ENCODE results near the gene PHKG2.
A peak's percentile ranks its signal among the peaks of the same experiment; 100 is the strongest.

The PHKG2 gene

GRCh38 chr16:30773826-30774225 lies 25.6 kb downstream of the PHKG2 start:
- DNase-seq (ENCODE audit: low read depth in 1 of 2, low spot score in 1 of 2) = no peak

GRCh38 chr16:30774367-30775130 lies 26.3 kb downstream of the PHKG2 start:
- no peak for DNase-seq (ENCODE audit: low read depth in 1 of 2, low spot score in 1 of 2)

- no peak for DNase-seq (ENCODE audit: low read depth in 1 of 2, low spot score in 1 of 2)
These were observed 26.8 kb downstream of the PHKG2 start for GRCh38 chr16:30775131-30775391.

- DNase-seq (ENCODE audit: low read depth in 1 of 2, low spot score in 1 of 2) = peak; percentile 16 to 47
These were observed 27.4 kb downstream of the PHKG2 start for GRCh38 chr16:30775392-30776188.

GRCh38 chr16:30777591-30778297 lies 29.5 kb downstream of the PHKG2 start:
- DNase-seq (ENCODE audit: low read depth in 1 of 2, low spot score in 1 of 2) = no peak

- DNase-seq (ENCODE audit: low read depth in 1 of 2, low spot score in 1 of 2) = no peak
These were observed 30.5 kb downstream of the PHKG2 start for GRCh38 chr16:30778549-30779244.

- DNase-seq (ENCODE audit: low read depth in 1 of 2, low spot score in 1 of 2) = no peak
These were observed 31.4 kb downstream of the PHKG2 start for GRCh38 chr16:30779596-30779995.

- no peak for DNase-seq (ENCODE audit: low read depth in 1 of 2, low spot score in 1 of 2)
These were observed 31.8 kb downstream of the PHKG2 start for GRCh38 chr16:30780021-30780420.

- no peak for DNase-seq (ENCODE audit: low read depth in 1 of 2, low spot score in 1 of 2)
These were observed 32.3 kb downstream of the PHKG2 start for GRCh38 chr16:30780549-30780948.

- no peak for DNase-seq (ENCODE audit: low read depth in 1 of 2, low spot score in 1 of 2)
These were observed 34.5 kb downstream of the PHKG2 start for GRCh38 chr16:30782486-30783279.

GRCh38 chr16:30783280-30784109 lies 35.3 kb downstream of the PHKG2 start:
- DNase-seq (ENCODE audit: low read depth in 1 of 2, low spot score in 1 of 2) = no peak

- no peak for DNase-seq (ENCODE audit: low read depth in 1 of 2, low spot score in 1 of 2)
These were observed 36.0 kb downstream of the PHKG2 start for GRCh38 chr16:30784215-30784614.

GRCh38 chr16:30785126-30786106 lies 37.2 kb downstream of the PHKG2 start:
- DNase-seq (ENCODE audit: low read depth in 1 of 2, low spot score in 1 of 2) = no peak

- DNase-seq (ENCODE audit: low read depth in 1 of 2, low spot score in 1 of 2) = no peak
These were observed 38.1 kb downstream of the PHKG2 start for GRCh38 chr16:30786115-30786935.

- DNase-seq (ENCODE audit: low read depth in 1 of 2, low spot score in 1 of 2) = peak in 1 of 2 donors; percentile 22
These were observed 38.8 kb downstream of the PHKG2 start, which contains the start of gene ZNF629 for GRCh38 chr16:30786936-30787612. ZNF629 (minus strand) TSS chr16:30787205; CDS start chr16:30784482, 2,723 bp downstream.

- no peak for DNase-seq (ENCODE audit: low read depth in 1 of 2, low spot score in 1 of 2)
These were observed 39.6 kb downstream of the PHKG2 start for GRCh38 chr16:30787613-30788378.
